Measurements from ENCODE around the gene CXCL14.

Gene CXCL14

GRCh38 chr5:135596157-135596763 is 17.5 kb upstream of the CXCL14 start:
- no peak for DNase-seq

GRCh38 chr5:135594416-135594960 is 15.7 kb upstream of the CXCL14 start:
- no peak for DNase-seq

- no peak for DNase-seq
These were observed 15.1 kb upstream of the CXCL14 start for GRCh38 chr5:135593886-135594285.

GRCh38 chr5:135593141-135593540 is 14.3 kb upstream of the CXCL14 start:
- DNase-seq, result no peak

GRCh38 chr5:135592312-135593045 is 13.7 kb upstream of the CXCL14 start:
- DNase-seq, result no peak

- DNase-seq, result no peak
These were observed 12.5 kb upstream of the CXCL14 start for GRCh38 chr5:135591277-135591676.

- DNase-seq, result no peak
These were observed 10.4 kb upstream of the CXCL14 start for GRCh38 chr5:135589152-135589551.

GRCh38 chr5:135587721-135588663 is 9.2 kb upstream of the CXCL14 start:
- no peak for DNase-seq

- DNase-seq, result no peak
These were observed 6.1 kb upstream of the CXCL14 start for GRCh38 chr5:135584918-135585317.

- no peak for DNase-seq
These were observed 5.5 kb upstream of the CXCL14 start for GRCh38 chr5:135584276-135584675.

- DNase-seq, result no peak
These were observed 3.4 kb upstream of the CXCL14 start for GRCh38 chr5:135582099-135582781.

- no peak for DNase-seq
These were observed 496 bp downstream of the CXCL14 start for GRCh38 chr5:135578305-135578684.

GRCh38 chr5:135577421-135577820 is 1.4 kb downstream of the CXCL14 start:
- no peak for DNase-seq

- DNase-seq, result no peak
These were observed 2.7 kb downstream of the CXCL14 start for GRCh38 chr5:135576075-135576599.

- DNase-seq, result no peak
These were observed 4.3 kb downstream of the CXCL14 start for GRCh38 chr5:135574493-135574892.

GRCh38 chr5:135571902-135572301 is 6.9 kb downstream of the CXCL14 start:
- no peak for DNase-seq

GRCh38 chr5:135571066-135571609 is 7.7 kb downstream of the CXCL14 start:
- no peak for DNase-seq

GRCh38 chr5:135570453-135570764 is 8.4 kb downstream of the CXCL14 start:
- no peak for DNase-seq

- DNase-seq, result no peak
These were observed 8.9 kb downstream of the CXCL14 start for GRCh38 chr5:135569755-135570452.

- no peak for DNase-seq
These were observed 9.8 kb downstream of the CXCL14 start for GRCh38 chr5:135568923-135569360.

- no peak for DNase-seq
These were observed 10.5 kb downstream of the CXCL14 start for GRCh38 chr5:135568246-135568645.

GRCh38 chr5:135567661-135568060 is 11.1 kb downstream of the CXCL14 start:
- no peak for DNase-seq

Measured in CD4-positive, alpha-beta T cell treated with Interleukin-6 for 4 hours (primary cell).